H9 (cell line): Measurements from ENCODE around the gene SMIM21. TPM values are rescaled to one million over a fixed set of nuclear protein-coding genes. Genes with fewer than 3 reads are reported as not detected.

Source experiments
- DNase-seq: peaks from one replicate; pipeline ENCODE4 v3.0.0-alpha.2; 2017
- H2AFZ ChIP-seq: one replicate; pipeline ENCODE4 v1.6.1; 2013; ENCODE audit warnings: mild to moderate bottlenecking, low read length, control low read depth, moderate library complexity
- H2AK5ac ChIP-seq: 2 replicates; pipeline ENCODE4 v1.6.1; 2013; ENCODE audit warnings: low read length, control low read depth, mixed read lengths; ENCODE audit not compliant: insufficient read length
- H2BK120ac ChIP-seq: one replicate; pipeline ENCODE4 v1.6.1; 2013; ENCODE audit warnings: low read depth, mild to moderate bottlenecking, low read length, control low read depth, inconsistent platforms; ENCODE audit not compliant: poor library complexity, severe bottlenecking
- H2BK12ac ChIP-seq: 2 replicates; pipeline ENCODE4 v1.6.1; 2013; ENCODE audit warnings: low read length, control low read depth, mixed read lengths, low read depth; ENCODE audit not compliant: insufficient read length
- H2BK15ac ChIP-seq: 2 replicates; pipeline ENCODE4 v1.6.1; 2013; ENCODE audit warnings: low read depth, low read length, control low read depth
- H2BK20ac ChIP-seq: one replicate; pipeline ENCODE4 v1.6.1; 2013; ENCODE audit warnings: low read depth, mild to moderate bottlenecking, low read length, control low read depth, inconsistent platforms; ENCODE audit not compliant: poor library complexity, severe bottlenecking
- H2BK5ac ChIP-seq: 2 replicates; pipeline ENCODE4 v1.6.1; 2013; ENCODE audit warnings: low read length, control low read depth, mixed read lengths; ENCODE audit not compliant: insufficient read length
- H3K14ac ChIP-seq: 2 replicates; pipeline ENCODE4 v1.6.1; 2013; ENCODE audit warnings: low read length, control low read depth; ENCODE audit not compliant: insufficient read depth
- H3K18ac ChIP-seq: 2 replicates; pipeline ENCODE4 v1.6.1; 2013; ENCODE audit warnings: low read depth, mild to moderate bottlenecking, mixed read lengths, low read length, control low read depth; ENCODE audit not compliant: insufficient read length
- H3K23ac ChIP-seq: 2 replicates; pipeline ENCODE4 v1.6.1; 2013; ENCODE audit warnings: low read length, control low read depth, mixed read lengths, low read depth; ENCODE audit not compliant: insufficient read length
- H3K23me2 ChIP-seq: 2 replicates; pipeline ENCODE4 v1.6.1; 2013; ENCODE audit warnings: low read depth, mild to moderate bottlenecking, mixed read lengths, low read length, control low read depth; ENCODE audit not compliant: insufficient read length, poor library complexity, severe bottlenecking
- H3K27ac ChIP-seq: 2 replicates; pipeline ENCODE4 v1.5.1; 2013; ENCODE audit warnings: low read length, control low read depth, mixed read lengths, low read depth; ENCODE audit not compliant: insufficient read length
- H3K27me3 ChIP-seq: 2 replicates; pipeline ENCODE4 v1.6.1; 2013; ENCODE audit warnings: low read length, control low read depth, inconsistent platforms; ENCODE audit not compliant: insufficient read depth
- H3K4ac ChIP-seq: 2 replicates; pipeline ENCODE4 v1.6.1; 2013; ENCODE audit warnings: low read depth, mild to moderate bottlenecking, control low read depth, inconsistent platforms, low read length, moderate library complexity
- H3K4me1 ChIP-seq: 2 replicates; pipeline ENCODE4 v1.6.1; 2013; ENCODE audit warnings: low read length, control low read depth, inconsistent platforms; ENCODE audit not compliant: insufficient read depth
- H3K4me2 ChIP-seq: 2 replicates; pipeline ENCODE4 v1.6.1; 2013; ENCODE audit warnings: low read length, control low read depth, mixed read lengths; ENCODE audit not compliant: insufficient read length, insufficient read depth
- H3K56ac ChIP-seq: 2 replicates; pipeline ENCODE4 v1.6.1; 2013; ENCODE audit warnings: low read depth, mild to moderate bottlenecking, mixed read lengths, low read length, control low read depth; ENCODE audit not compliant: insufficient read length
- H3K79me1 ChIP-seq: 2 replicates; pipeline ENCODE4 v1.6.1; 2013; ENCODE audit warnings: low read depth, mild to moderate bottlenecking, moderate library complexity, low read length, control low read depth, inconsistent platforms; ENCODE audit not compliant: insufficient read depth, poor library complexity, severe bottlenecking
- H3K79me2 ChIP-seq: 2 replicates; pipeline ENCODE4 v1.6.1; 2013; ENCODE audit warnings: low read length, control low read depth, inconsistent platforms; ENCODE audit not compliant: insufficient read depth
- H3K9ac ChIP-seq: 2 replicates; pipeline ENCODE4 v1.6.1; 2013; ENCODE audit warnings: low read length, control low read depth, mixed read lengths; ENCODE audit not compliant: insufficient read length; ENCODE audit errors: extremely low read depth
- H3K9me3 ChIP-seq: one replicate; pipeline ENCODE4 v1.6.1; 2013; ENCODE audit warnings: low read depth, low read length, inconsistent platforms; ENCODE audit not compliant: control insufficient read depth
- H3T11ph ChIP-seq: one replicate; pipeline ENCODE4 v1.6.1; 2013; ENCODE audit warnings: mild to moderate bottlenecking, low read length, control low read depth, inconsistent platforms
- H4K20me1 ChIP-seq: one replicate; pipeline ENCODE4 v1.6.1; 2013; ENCODE audit not compliant: control insufficient read depth, insufficient read length, insufficient read depth
- H4K5ac ChIP-seq: 2 replicates; pipeline ENCODE4 v1.6.1; 2013; ENCODE audit warnings: low read depth, mild to moderate bottlenecking, mixed read lengths, low read length, control low read depth; ENCODE audit not compliant: insufficient read length
- H4K8ac ChIP-seq: replicated peaks from 2 replicates; pipeline ENCODE4 v1.6.1; 2013; ENCODE audit warnings: low read length, control low read depth, mixed read lengths, low read depth; ENCODE audit not compliant: insufficient read length
- H4K91ac ChIP-seq: 2 replicates; pipeline ENCODE4 v1.6.1; 2013; ENCODE audit warnings: low read depth, mild to moderate bottlenecking, moderate library complexity, mixed read lengths, low read length, control low read depth; ENCODE audit not compliant: insufficient read length
- H3K27ac Mint-ChIP-seq, 3 experiments: 2 replicates in 2 of 3; 3 replicates in 1 of 3; pipeline ENCODE4 v1.8.0; 2020 to 2021; ENCODE audit warnings: mixed read lengths in 3 of 3, mild to moderate bottlenecking in 1 of 3, moderate library complexity in 1 of 3
- H3K27me3 Mint-ChIP-seq: 2 replicates; pipeline ENCODE4 v1.8.0; 2021; ENCODE audit warnings: low read depth, mild to moderate bottlenecking, moderate library complexity, mixed read lengths
- H3K36me3 Mint-ChIP-seq, 3 experiments: 2 replicates in 2 of 3; 3 replicates in 1 of 3; pipeline ENCODE4 v1.8.0; 2020 to 2021; ENCODE audit warnings: low read depth in 3 of 3, mixed read lengths in 3 of 3; ENCODE audit not compliant: insufficient read depth in 1 of 3
- H3K4me1 Mint-ChIP-seq, 2 experiments: 2 replicates each; pipeline ENCODE4 v1.8.0; 2020; ENCODE audit warnings: mixed read lengths in 2 of 2
- H3K4me3 Mint-ChIP-seq, 2 experiments: 2 replicates in 1 of 2; 3 replicates in 1 of 2; pipeline ENCODE4 v1.8.0; 2020 to 2021; ENCODE audit warnings: mild to moderate bottlenecking in 2 of 2, mixed read lengths in 2 of 2, moderate library complexity in 1 of 2
- H3K9me3 Mint-ChIP-seq, 2 experiments: 2 replicates in 1 of 2; 3 replicates in 1 of 2; pipeline ENCODE4 v1.8.0; 2020; ENCODE audit warnings: mild to moderate bottlenecking in 2 of 2, mixed read lengths in 2 of 2, moderate library complexity in 1 of 2
- CTCF ChIP-seq: fragments of 200-600 bp; sonication (generic); conservative IDR thresholded peaks from 3 replicates; pipeline ENCODE4 v1.8.0; 2021; ENCODE audit warnings: antibody characterized with exemption, mild to moderate bottlenecking
- WGBS: extraction: QIAGEN DNeasy Blood & Tissue Kit; methylation state at CpG from one replicate; pipeline ENCODE4 v1.1.7; 2013; ENCODE audit warnings: missing lambda C conversion rate, low lambda C conversion rate, mixed read lengths; ENCODE audit not compliant: insufficient read length; ENCODE audit errors: extremely low coverage; 5-methylcytosine and 5-hydroxymethylcytosine counted together
- total RNA-seq: library from RNA; stranded (reverse); gene quantifications from 2 replicates; pipeline ENCODE4 v1.2.1, GENCODE V29; 2021

Gene SMIM21
- total RNA-seq, 1 experiment from 2014 or later, result not detected

- Histone ChIP-seq H3K4ac (no peak overlapping the region), H3K23ac (no peak overlapping the region), H2BK12ac (no peak overlapping the region), H3K4me1 (no peaks in the 10 kb centered on the region), H3K56ac (no peak overlapping the region), H4K91ac (no peak overlapping the region), H2AFZ (no peak overlapping the region), H3T11ph (no peak overlapping the region), H2BK5ac (no peak overlapping the region), H2BK120ac (no peak overlapping the region), H3K27me3 (peaks cover 4% of the 10 kb centered on the region; the same call in 1 of the 2 replicates), H4K8ac (no peak overlapping the region), H4K5ac (no peak overlapping the region), H3K79me2 (no peaks in the 10 kb centered on the region), H3K23me2 (no peaks in the 10 kb centered on the region), H3K9ac (no peak overlapping the region), H3K18ac (no peak overlapping the region), H4K20me1 (no peaks in the 10 kb centered on the region), H2BK15ac (no peak overlapping the region), H3K9me3 (no peaks in the 10 kb centered on the region), H3K14ac (no peak overlapping the region), H3K27ac (no peak overlapping the region), H2AK5ac (no peak overlapping the region), H3K79me1 (no peaks in the 10 kb centered on the region), H2BK20ac (no peak overlapping the region), H3K4me2 (peak overlapping the region; percentile 65)
- no peak overlapping the region for H3K27ac Mint-ChIP-seq
- DNase-seq, result peak; percentile 49
- peaks cover 0 to 16% (median 11%) of the 10 kb centered on the region in 3 experiments; a peak in 6 of 7 replicates for H3K36me3 Mint-ChIP-seq
- H3K4me3 Mint-ChIP-seq, result peak overlapping the region; percentile 53 to 80
- H3K27me3 Mint-ChIP-seq, result peaks cover 46% of the 10 kb centered on the region
- TF ChIP-seq CTCF, result no peak
- WGBS, result no CpG with 5 or more reads among the region's 84 CpGs
- H3K4me1 Mint-ChIP-seq, result peaks cover 14 to 15% of the 10 kb centered on the region in 2 experiments
- H3K9me3 Mint-ChIP-seq, result peaks cover 11 to 16% of the 10 kb centered on the region in 2 experiments
These were observed 28.0 kb upstream of the SMIM21 start for GRCh38 chr18:75455249-75456198.
